ENCODE measurements around the gene ENTPD6. TPM values are rescaled to one million over a fixed set of nuclear protein-coding genes. Genes with fewer than 3 reads are reported as not detected.

ENTPD6 gene
- total RNA-seq, 4 donors from 2014 or later, result 33.8 to 103 (median 47.0) TPM

DNA sequence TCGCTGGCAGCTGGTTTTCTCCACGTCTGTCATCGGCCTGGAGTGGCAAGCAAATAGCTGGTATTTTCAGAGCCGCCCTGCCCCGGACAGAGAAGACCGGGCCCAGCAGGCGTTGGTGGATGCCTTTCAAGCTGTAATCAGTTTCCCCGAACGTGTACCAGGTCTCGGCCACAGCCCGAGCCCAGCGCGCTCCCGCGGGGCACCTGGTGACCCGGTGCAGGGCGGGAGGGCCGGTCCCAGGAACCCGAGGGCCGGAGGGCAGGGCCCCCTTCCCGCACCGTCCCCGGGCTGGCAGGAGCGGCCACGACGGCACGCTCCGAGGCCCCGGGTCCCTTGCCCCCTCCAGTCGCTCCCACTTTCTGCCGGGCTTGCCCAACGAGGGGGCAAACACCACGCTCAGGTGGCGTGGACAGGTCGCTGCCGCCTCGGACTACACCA, 52.0 kb downstream of the ENTPD6 start:
- Histone ChIP-seq H3K4me1 (peaks cover 52% of the 10 kb centered on the region), H3K27me3 (no peaks in the 10 kb centered on the region), H3K27ac (peak overlapping the region; percentile 96), H3K4me3 (peak overlapping the region; percentile 95), H3K9me3 (no peaks in the 10 kb centered on the region), H3K36me3 (no peaks in the 10 kb centered on the region)
- TF ChIP-seq, protein P1, sequence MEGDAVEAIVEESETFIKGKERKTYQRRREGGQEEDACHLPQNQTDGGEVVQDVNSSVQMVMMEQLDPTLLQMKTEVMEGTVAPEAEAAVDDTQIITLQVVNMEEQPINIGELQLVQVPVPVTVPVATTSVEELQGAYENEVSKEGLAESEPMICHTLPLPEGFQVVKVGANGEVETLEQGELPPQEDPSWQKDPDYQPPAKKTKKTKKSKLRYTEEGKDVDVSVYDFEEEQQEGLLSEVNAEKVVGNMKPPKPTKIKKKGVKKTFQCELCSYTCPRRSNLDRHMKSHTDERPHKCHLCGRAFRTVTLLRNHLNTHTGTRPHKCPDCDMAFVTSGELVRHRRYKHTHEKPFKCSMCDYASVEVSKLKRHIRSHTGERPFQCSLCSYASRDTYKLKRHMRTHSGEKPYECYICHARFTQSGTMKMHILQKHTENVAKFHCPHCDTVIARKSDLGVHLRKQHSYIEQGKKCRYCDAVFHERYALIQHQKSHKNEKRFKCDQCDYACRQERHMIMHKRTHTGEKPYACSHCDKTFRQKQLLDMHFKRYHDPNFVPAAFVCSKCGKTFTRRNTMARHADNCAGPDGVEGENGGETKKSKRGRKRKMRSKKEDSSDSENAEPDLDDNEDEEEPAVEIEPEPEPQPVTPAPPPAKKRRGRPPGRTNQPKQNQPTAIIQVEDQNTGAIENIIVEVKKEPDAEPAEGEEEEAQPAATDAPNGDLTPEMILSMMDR (IDR thresholded peaks at IDR 0.05), result no peak
- TF ChIP-seq EP300 (IDR thresholded peaks at IDR 0.05) (no peak), POLR2A (IDR thresholded peaks at IDR 0.05) (no peak), POLR2AphosphoS5 (IDR thresholded peaks at IDR 0.05) (no peak)
- no peak for DNase-seq (ENCODE audit: low spot score in 2 of 2)
- WGBS, result 2% methylated on average over 12 of the region's 37 CpGs

DNA sequence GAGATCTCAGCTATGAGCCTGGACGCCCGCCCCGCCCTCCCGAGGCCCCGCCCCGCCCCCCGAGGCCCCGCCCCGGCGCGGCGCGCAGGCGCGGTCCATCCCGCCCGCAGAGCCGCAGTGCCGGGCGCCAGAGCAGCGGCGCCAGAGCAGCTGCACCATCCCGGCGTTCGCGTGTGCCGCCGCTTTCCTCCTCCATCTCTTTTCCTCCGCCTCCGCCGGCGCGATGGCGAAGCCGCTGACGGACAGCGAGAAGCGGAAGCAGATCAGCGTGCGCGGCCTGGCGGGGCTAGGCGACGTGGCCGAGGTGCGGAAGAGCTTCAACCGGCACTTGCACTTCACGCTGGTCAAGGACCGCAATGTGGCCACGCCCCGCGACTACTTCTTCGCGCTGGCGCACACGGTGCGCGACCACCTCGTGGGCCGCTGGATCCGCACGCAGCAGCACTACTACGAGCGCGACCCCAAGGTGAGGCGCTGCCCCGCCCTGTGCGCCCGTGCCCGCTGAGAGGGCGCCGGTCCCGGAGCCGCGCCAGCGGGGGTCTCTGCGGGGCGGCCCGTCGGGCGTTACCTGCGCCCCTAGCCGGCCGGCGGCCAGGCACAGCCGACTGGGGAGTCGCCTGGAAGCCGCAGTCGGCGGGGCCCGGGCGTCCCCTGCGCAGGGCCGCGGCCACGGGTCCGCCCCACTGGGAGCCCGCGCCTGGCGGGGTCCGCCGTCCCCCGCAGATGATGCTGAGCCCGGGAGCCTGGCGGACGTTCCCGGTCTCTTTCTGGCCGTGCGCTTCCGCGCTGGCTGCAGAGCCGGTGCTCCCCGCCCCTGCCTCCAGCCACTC, 52.7 kb downstream of the ENTPD6 start, which contains the start of gene PYGB:
Gene PYGB (plus strand): TSS at position 130 of the 830 bp plus-strand sequence. CDS start 94 bp downstream, at position 224.
- Histone ChIP-seq H3K27me3 (no peaks in the 10 kb centered on the region), H3K36me3 (no peaks in the 10 kb centered on the region), H3K4me3 (peak within 1 kb of the TSS; percentile 95), H3K4me1 (peaks cover 55% of the 10 kb centered on the region), H3K9me3 (no peaks in the 10 kb centered on the region), H3K27ac (peak within 1 kb of the TSS; percentile 96)
- TF ChIP-seq EP300 (IDR thresholded peaks at IDR 0.05), result no peak
- TF ChIP-seq POLR2AphosphoS5 (IDR thresholded peaks at IDR 0.05), result peak in 2 of 3 donors; percentile 37 to 79
- TF ChIP-seq POLR2A (IDR thresholded peaks at IDR 0.05), result peak in 1 of 2 donors; percentile 32
- TF ChIP-seq, protein P1 (IDR thresholded peaks at IDR 0.05), result no peak
- DNase-seq (ENCODE audit: low spot score in 2 of 2), result peak; percentile 82 to 90
- WGBS, result 0% methylated on average over 15 of the region's 113 CpGs

DNA sequence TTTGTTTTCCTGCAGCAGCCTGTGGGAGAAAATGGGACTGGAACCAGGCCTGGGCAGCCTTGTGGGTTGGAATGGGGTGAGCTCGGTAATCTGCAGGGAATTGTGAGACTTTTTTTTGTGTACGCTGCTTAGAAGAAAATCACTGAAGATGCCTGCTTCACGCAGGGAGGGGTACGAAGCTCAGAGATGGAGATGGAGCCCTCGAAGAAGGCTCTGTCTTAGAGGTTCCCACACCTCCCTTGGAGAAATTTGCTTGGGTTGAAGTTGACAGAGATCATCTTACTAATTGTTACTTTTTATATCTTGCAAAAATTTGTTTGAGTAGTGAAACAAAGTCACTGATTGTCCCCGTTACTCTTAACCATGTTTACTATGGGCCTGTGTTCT, 53.3 kb downstream of the ENTPD6 start:
- H3K4me1 ChIP-seq, result peaks cover 55% of the 10 kb centered on the region
- H3K9me3 ChIP-seq, result no peaks in the 10 kb centered on the region
- H3K27me3 ChIP-seq, result no peaks in the 10 kb centered on the region
- TF ChIP-seq POLR2A (IDR thresholded peaks at IDR 0.05), result no peak
- DNase-seq (ENCODE audit: low spot score in 2 of 2), result no peak
- no peaks in the 10 kb centered on the region for H3K36me3 ChIP-seq
- H3K4me3 ChIP-seq, result peak overlapping the region; percentile 95
- H3K27ac ChIP-seq, result peak overlapping the region; percentile 96
- WGBS, result 5% methylated on average over 6 of the region's 6 CpGs

DNA sequence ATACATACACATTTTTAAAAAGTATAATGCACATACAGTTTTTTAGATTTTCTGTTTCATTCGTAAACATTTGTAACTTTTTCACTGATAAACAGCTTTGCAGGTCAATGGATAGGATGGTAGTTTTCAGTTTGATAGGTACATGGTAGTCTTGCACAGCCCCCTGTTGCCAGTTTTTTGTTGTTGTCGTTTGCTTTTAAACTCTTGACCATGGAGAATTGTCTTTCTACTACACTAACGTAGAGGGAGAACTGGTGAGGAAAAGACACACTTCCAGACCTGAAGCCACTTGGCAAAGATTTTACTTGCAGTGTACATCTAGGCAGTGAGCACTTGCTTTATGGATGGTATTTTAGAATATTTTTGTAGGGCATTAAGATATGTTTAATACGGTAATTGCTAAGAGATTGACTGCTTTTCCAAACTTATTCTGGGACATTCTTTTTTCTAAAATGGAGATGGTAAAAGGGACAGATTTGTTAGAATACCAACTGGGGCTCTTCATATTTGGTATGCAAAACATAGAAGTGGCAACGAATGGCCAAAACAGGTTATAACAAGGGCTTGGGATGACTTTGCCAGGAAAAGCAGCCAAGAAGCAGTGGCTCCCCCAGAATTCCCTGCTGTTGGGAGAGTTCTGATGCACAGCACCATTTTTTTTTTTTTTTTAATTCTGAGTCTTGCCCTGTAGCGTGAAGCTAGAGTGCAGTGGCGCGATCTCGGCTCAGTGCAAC, 53.9 kb downstream of the ENTPD6 start:
- no peaks in the 10 kb centered on the region for H3K36me3 ChIP-seq
- DNase-seq (ENCODE audit: low spot score in 2 of 2), result peak in 1 of 2 donors; percentile 44
- H3K4me1 ChIP-seq, result peaks cover 58% of the 10 kb centered on the region
- no peak for TF ChIP-seq POLR2A (IDR thresholded peaks at IDR 0.05)
- TF ChIP-seq, protein P1 (IDR thresholded peaks at IDR 0.05), result no peak
- no peak for TF ChIP-seq EP300 (IDR thresholded peaks at IDR 0.05)
- no peak for TF ChIP-seq POLR2AphosphoS5 (IDR thresholded peaks at IDR 0.05)
- H3K27ac ChIP-seq, result peak overlapping the region; percentile 96
- no peaks in the 10 kb centered on the region for H3K9me3 ChIP-seq
- H3K4me3 ChIP-seq, result peak overlapping the region; percentile 95
- WGBS, result 40% methylated on average over 9 of the region's 9 CpGs
- no peaks in the 10 kb centered on the region for H3K27me3 ChIP-seq

DNA sequence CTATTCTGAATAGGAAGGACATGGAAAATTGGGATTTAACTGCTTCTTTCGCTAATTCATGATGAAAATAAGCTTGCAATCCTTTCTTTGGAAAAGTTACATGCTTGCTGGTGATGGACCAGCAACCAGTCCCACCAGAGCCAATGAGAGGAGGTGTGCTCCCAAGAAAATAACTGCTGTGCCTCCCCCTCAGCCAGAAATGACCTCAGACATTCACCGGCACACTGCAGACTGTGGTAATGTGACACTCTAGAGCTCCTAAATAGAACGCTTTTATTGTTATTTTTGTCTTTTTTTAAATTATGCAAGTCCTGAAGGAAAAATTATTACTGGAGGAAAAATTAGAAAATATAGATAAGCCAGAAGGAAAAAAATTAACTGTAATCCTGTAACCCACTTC, 55.0 kb downstream of the ENTPD6 start:
- DNase-seq (ENCODE audit: low spot score in 2 of 2), result no peak
- Histone ChIP-seq H3K4me1 (peaks cover 65% of the 10 kb centered on the region), H3K27ac (peak overlapping the region; percentile 96), H3K36me3 (no peaks in the 10 kb centered on the region), H3K4me3 (peak overlapping the region; percentile 95), H3K9me3 (no peaks in the 10 kb centered on the region), H3K27me3 (no peaks in the 10 kb centered on the region)
- 85% methylated on average over 3 of the region's 3 CpGs for WGBS
- TF ChIP-seq POLR2AphosphoS5 (IDR thresholded peaks at IDR 0.05) (no peak), EP300 (IDR thresholded peaks at IDR 0.05) (no peak), POLR2A (IDR thresholded peaks at IDR 0.05) (no peak)
- TF ChIP-seq, protein P1 (IDR thresholded peaks at IDR 0.05), result no peak
